ENCODE results near the gene IFT25.
"Not testable (repeated sequence)": the region's sequence is repeated elsewhere in the genome, so short reads cannot be mapped to it uniquely, and the experiment has no call there.

IFT25 gene

GRCh38 chr1:53891678-53892077, 53.8 kb downstream of the IFT25 start:
- in situ Hi-C loops (cut with MboI; ENCODE audit: low sequenced_read_pairs) = no loop called here

- in situ Hi-C loops (cut with MboI; ENCODE audit: low sequenced_read_pairs) = no loop called here
Observed at GRCh38 chr1:53891018-53891417, 54.5 kb downstream of the IFT25 start.

DNA sequence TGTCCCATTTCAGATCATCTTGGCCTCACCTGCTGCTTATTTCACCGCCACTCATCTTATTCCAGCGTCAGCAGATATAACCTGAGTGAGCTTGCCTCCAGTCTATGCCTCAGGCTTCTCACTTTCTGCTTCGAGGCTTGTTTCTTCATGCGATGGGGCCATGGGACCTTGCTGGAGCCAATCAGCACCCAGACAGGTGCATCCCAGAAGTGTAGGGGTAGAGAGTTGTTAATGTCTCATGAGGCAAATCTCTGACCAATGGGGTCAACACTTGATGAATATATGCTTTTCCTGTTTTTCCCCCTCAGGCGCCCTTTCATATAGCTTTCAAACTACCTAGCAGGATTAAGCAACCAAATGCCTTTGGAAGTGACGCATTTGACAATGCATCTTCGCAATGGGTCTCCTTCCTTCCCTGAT, 55.0 kb downstream of the IFT25 start:
- in situ Hi-C loops (cut with MboI; ENCODE audit: low sequenced_read_pairs) = no loop called here

DNA sequence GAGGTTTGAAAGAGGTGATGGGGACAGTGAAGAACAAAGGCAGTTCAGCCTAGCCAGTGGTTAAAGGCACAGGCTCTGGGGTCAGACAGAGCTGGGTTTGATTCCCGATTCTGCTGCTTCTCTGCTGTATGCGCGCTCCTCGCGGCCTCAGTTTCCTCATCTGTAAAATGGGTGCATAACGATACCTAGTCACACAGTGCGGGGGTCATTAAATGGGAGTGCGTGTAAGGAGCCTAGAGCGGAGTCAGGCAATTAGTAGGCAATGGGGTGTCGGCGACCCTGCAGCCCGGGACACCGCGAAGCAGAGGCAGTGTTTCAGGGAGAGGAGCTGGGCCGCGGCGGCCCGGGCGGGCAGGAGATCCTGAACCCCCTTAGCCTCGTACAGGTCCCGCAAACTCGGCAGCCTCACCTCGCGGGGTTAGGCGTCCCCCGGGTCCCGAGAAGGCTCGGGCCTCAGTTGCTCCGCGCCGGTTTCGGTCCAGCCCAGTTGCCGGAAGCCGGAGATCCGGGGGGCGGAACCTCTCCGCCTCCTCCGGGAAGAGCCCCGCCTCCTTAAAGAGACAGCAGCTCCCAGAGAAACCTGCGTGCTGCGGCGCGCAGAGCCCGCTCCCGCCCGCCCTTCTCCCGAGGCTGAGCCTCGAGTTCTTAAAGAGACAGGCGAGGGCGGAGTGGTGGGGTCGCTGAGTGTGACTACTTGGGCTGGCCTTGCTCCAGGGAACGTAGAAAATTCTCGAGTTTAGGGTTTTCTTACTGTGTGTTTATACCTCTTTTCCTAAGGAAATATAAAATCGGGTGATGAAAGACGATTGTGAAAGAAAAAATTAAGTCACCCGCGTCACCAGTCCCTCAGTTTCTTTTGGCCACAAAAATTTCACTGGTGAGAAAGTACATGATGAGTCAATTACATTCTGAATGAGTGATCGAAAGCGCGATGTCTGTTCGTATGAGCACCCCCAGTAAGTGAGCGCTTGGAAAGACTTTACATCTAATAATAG, 55.9 kb downstream of the IFT25 start, which contains the start of gene YIPF1:
YIPF1 (minus strand) TSS at position 494 of the 995 bp plus-strand sequence. CDS start 860 bp downstream, outside the sequence.
- in situ Hi-C loops (cut with MboI; ENCODE audit: low sequenced_read_pairs) = no loop called here

DNA sequence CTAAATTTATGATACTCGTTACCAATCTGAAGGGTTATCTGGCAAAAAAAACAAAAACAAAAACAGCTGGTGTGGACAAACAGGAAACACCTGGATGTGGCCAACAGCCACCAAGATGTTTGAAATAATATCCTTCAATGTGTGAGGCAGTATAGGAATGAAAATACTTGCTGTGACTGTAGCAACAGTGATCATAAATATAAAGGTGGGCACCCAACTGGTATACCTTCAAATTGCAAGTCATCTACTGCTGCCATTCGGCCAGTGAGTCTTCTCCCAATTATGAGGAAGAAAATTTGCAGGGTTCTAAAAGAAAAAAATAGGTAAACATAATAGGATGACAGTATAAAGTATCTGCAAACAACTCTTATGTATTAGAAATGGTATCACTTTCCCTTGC, 56.8 kb downstream of the IFT25 start:
- in situ Hi-C loops (cut with MboI; ENCODE audit: low sequenced_read_pairs) = no loop called here

DNA sequence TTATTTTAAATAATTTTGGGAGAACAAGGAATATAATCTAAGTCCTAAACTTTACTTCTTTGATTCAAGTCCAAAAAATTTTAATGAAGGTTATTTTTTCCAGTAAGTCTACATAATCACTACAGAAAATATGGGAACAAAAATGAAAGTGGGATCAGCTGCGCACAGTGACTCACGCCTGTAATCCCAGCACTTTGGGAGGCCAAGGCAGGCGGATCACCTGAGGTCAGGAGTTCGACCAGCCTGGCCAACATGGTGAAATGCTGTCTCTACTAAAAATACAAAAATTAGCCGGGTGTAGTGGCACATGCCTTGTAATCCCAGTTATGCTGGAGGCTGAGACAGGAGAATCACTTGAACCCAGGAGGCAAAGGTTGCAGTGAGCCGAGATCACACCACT, 61.9 kb downstream of the IFT25 start:
- in situ Hi-C loops (cut with MboI; ENCODE audit: low sequenced_read_pairs) = not testable (repeated sequence)

GRCh38 chr1:53881853-53882252, 63.6 kb downstream of the IFT25 start:
- in situ Hi-C loops (cut with MboI; ENCODE audit: low sequenced_read_pairs) = not testable (repeated sequence)

GRCh38 chr1:53878492-53879105, 66.9 kb downstream of the IFT25 start:
- in situ Hi-C loops (cut with MboI; ENCODE audit: low sequenced_read_pairs) = no loop called here

DNA sequence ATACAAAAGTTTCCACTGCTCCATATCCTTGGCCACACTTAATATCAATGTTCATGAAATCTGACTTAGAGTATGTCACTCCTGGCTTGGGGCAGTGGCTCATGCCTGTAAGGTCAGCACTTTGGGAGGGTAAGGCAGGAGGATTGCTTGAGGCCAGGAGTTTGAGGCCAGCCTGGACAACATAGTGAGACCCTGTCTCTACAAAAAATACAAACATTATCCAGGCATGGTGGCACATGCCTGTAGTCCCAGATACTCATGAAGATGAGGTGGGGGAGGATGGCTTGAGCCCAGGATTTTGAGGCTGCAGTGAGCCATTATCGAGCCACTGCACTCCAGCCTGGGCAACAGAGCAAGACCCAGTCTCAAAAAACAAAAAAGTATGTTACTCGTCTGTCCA, 70.3 kb downstream of the IFT25 start:
- in situ Hi-C loops (cut with MboI; ENCODE audit: low sequenced_read_pairs) = not testable (repeated sequence)

DNA sequence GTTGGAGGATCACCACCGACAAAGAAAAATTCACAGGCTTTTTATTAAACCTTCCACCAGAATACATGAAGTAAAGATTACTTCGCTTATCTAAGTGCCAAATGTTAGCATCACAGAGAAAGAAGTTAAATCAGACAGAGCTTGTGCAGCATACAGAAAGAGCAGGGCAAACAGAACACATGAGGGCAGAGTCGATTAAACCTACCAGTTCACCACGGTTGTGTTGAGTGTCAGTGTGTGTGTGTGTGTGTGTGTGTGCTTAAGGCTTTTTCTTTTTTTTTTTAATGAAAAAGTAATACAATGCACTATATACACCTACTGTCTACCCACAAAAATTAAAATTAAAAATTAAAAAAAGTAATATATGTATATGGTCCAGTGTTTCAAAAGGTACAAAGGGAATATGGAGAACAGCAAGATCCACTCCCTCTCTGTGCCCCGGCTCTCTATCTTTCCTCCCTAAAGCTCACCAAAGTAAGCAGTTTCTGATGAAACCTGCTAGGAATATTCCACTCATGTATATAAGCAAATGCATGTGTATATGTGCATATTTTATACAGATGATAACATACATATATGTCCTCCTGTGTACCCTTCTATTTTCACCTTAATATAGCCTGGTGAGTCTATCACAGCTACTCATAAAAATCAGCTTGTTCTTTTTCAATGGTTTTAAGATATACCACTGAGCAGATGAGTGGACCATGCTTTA, 73.6 kb downstream of the IFT25 start:
- in situ Hi-C loops (cut with MboI; ENCODE audit: low sequenced_read_pairs) = loop anchor here (25.0 kb wide), 1 partner anchor 90 kb away; no protein-coding TSS in a partner anchor
